HG03196 (cell line): ENCODE data around the gene DPF3.

Experiments used
- ATAC-seq: cut with Tn5 transposase; IDR thresholded peaks from one replicate; pipeline ENCODE4 v1.9.1; 2021; ENCODE audit not compliant: unreplicated experiment

The DPF3 gene

GRCh38 chr14:72652179-72652578, 241.7 kb downstream of the DPF3 start:
- ATAC-seq, result no peak

GRCh38 chr14:72651714-72652113, 242.2 kb downstream of the DPF3 start:
- no peak for ATAC-seq

- no peak for ATAC-seq
Measured at GRCh38 chr14:72651081-72651480, 242.8 kb downstream of the DPF3 start.

- no peak for ATAC-seq
Measured at GRCh38 chr14:72649603-72650227, 244.2 kb downstream of the DPF3 start.

- ATAC-seq, result no peak
Measured at GRCh38 chr14:72647782-72648181, 246.1 kb downstream of the DPF3 start.

GRCh38 chr14:72646861-72647528, 246.9 kb downstream of the DPF3 start:
- no peak for ATAC-seq

- ATAC-seq, result no peak
Measured at GRCh38 chr14:72645706-72646105, 248.2 kb downstream of the DPF3 start.

- ATAC-seq, result no peak
Measured at GRCh38 chr14:72644758-72645489, 249.0 kb downstream of the DPF3 start.

GRCh38 chr14:72644038-72644437, 249.9 kb downstream of the DPF3 start:
- ATAC-seq, result no peak

GRCh38 chr14:72643317-72643801, 250.5 kb downstream of the DPF3 start:
- ATAC-seq, result no peak

- ATAC-seq, result no peak
Measured at GRCh38 chr14:72640911-72641485, 252.9 kb downstream of the DPF3 start.

- no peak for ATAC-seq
Measured at GRCh38 chr14:72638021-72638420, 255.9 kb downstream of the DPF3 start.

- ATAC-seq, result no peak
Measured at GRCh38 chr14:72636871-72637270, 257.0 kb downstream of the DPF3 start.

GRCh38 chr14:72636094-72636493, 257.8 kb downstream of the DPF3 start:
- no peak for ATAC-seq

- peak; percentile 61 for ATAC-seq
Measured at GRCh38 chr14:72634691-72635616, 258.9 kb downstream of the DPF3 start.

GRCh38 chr14:72633551-72633950, 260.4 kb downstream of the DPF3 start:
- no peak for ATAC-seq

- ATAC-seq, result no peak
Measured at GRCh38 chr14:72632727-72633126, 261.2 kb downstream of the DPF3 start.

GRCh38 chr14:72631401-72631800, 262.5 kb downstream of the DPF3 start:
- ATAC-seq, result no peak

GRCh38 chr14:72630374-72630773, 263.5 kb downstream of the DPF3 start:
- no peak for ATAC-seq

- no peak for ATAC-seq
Measured at GRCh38 chr14:72629534-72629933, 264.4 kb downstream of the DPF3 start.

- no peak for ATAC-seq
Measured at GRCh38 chr14:72625689-72626088, 268.2 kb downstream of the DPF3 start.
